ENCODE results near the gene SRGAP3.

Gene SRGAP3

GRCh38 chr3:9047452-9048346 is 201.7 kb downstream of the SRGAP3 start:
- no peak for TF ChIP-seq EZH2phosphoT487 (IDR thresholded peaks at IDR 0.05; ENCODE audit: borderline replicate concordance)
- TF ChIP-seq CTCF (conservative IDR thresholded peaks at IDR 0.05; ENCODE audit: low read length): no peak
- Histone ChIP-seq H3K9me3 (ENCODE audit: insufficient read depth, low read depth, low read length) (no peaks in the 10 kb centered on the region), H3K9me2 (replicated peaks; ENCODE audit: low read depth, low read length) (no peaks in the 10 kb centered on the region), H2AFZ (ENCODE audit: low read length) (no peak overlapping the region), H3K4me3 (ENCODE audit: low read length, poor library complexity, severe bottlenecking) (no peak overlapping the region), H3K79me2 (ENCODE audit: insufficient read depth, low read length) (no peaks in the 10 kb centered on the region), H4K20me1 (ENCODE audit: insufficient read depth, low read length, poor library complexity, severe bottlenecking) (no peaks in the 10 kb centered on the region), H3F3A (ENCODE audit: low read depth) (no peaks in the 10 kb centered on the region), H3K4me1 (ENCODE audit: insufficient read depth, low read length, poor library complexity, severe bottlenecking) (no peaks in the 10 kb centered on the region), H3K36me3 (ENCODE audit: insufficient read depth, low read length) (peaks cover 25% of the 10 kb centered on the region; the same call in 1 of the 2 replicates), H3K4me2 (ENCODE audit: low read depth, low read length, poor library complexity, severe bottlenecking) (no peak overlapping the region), H3K9ac (ENCODE audit: low read depth, low read length, poor library complexity, severe bottlenecking) (no peak overlapping the region), H3K27me3 (ENCODE audit: insufficient read depth, low read length, poor library complexity, severe bottlenecking) (no peaks in the 10 kb centered on the region)

- Histone ChIP-seq H3K4me1 (ENCODE audit: insufficient read depth, low read length, poor library complexity, severe bottlenecking) (no peaks in the 10 kb centered on the region), H3K4me2 (ENCODE audit: low read depth, low read length, poor library complexity, severe bottlenecking) (no peak overlapping the region), H3K27me3 (ENCODE audit: insufficient read depth, low read length, poor library complexity, severe bottlenecking) (no peaks in the 10 kb centered on the region), H3K9me3 (ENCODE audit: insufficient read depth, low read depth, low read length) (no peaks in the 10 kb centered on the region), H3F3A (ENCODE audit: low read depth) (no peaks in the 10 kb centered on the region), H3K9me2 (replicated peaks; ENCODE audit: low read depth, low read length) (no peaks in the 10 kb centered on the region), H3K9ac (ENCODE audit: low read depth, low read length, poor library complexity, severe bottlenecking) (no peak overlapping the region), H3K36me3 (ENCODE audit: insufficient read depth, low read length) (peaks cover 13% of the 10 kb centered on the region; the same call in 1 of the 2 replicates), H3K79me2 (ENCODE audit: insufficient read depth, low read length) (no peaks in the 10 kb centered on the region), H2AFZ (ENCODE audit: low read length) (no peak overlapping the region), H4K20me1 (ENCODE audit: insufficient read depth, low read length, poor library complexity, severe bottlenecking) (no peaks in the 10 kb centered on the region), H3K4me3 (ENCODE audit: low read length, poor library complexity, severe bottlenecking) (no peak overlapping the region)
- TF ChIP-seq CTCF (conservative IDR thresholded peaks at IDR 0.05; ENCODE audit: low read length) (no peak), EZH2phosphoT487 (IDR thresholded peaks at IDR 0.05; ENCODE audit: borderline replicate concordance) (no peak)
Measured at GRCh38 chr3:9045371-9045770, 204.1 kb downstream of the SRGAP3 start.

GRCh38 chr3:9043063-9043462 is 206.4 kb downstream of the SRGAP3 start:
- Histone ChIP-seq H3K36me3 (ENCODE audit: insufficient read depth, low read length) (peaks cover 7% of the 10 kb centered on the region; the same call in 1 of the 2 replicates), H3K79me2 (ENCODE audit: insufficient read depth, low read length) (no peaks in the 10 kb centered on the region), H3K9ac (ENCODE audit: low read depth, low read length, poor library complexity, severe bottlenecking) (no peak overlapping the region), H3K4me3 (ENCODE audit: low read length, poor library complexity, severe bottlenecking) (no peak overlapping the region), H4K20me1 (ENCODE audit: insufficient read depth, low read length, poor library complexity, severe bottlenecking) (no peaks in the 10 kb centered on the region), H3K4me2 (ENCODE audit: low read depth, low read length, poor library complexity, severe bottlenecking) (no peak overlapping the region), H3K9me3 (ENCODE audit: insufficient read depth, low read depth, low read length) (no peaks in the 10 kb centered on the region), H3K9me2 (replicated peaks; ENCODE audit: low read depth, low read length) (no peaks in the 10 kb centered on the region), H3K4me1 (ENCODE audit: insufficient read depth, low read length, poor library complexity, severe bottlenecking) (no peaks in the 10 kb centered on the region), H2AFZ (ENCODE audit: low read length) (no peak overlapping the region), H3F3A (ENCODE audit: low read depth) (no peaks in the 10 kb centered on the region), H3K27me3 (ENCODE audit: insufficient read depth, low read length, poor library complexity, severe bottlenecking) (no peaks in the 10 kb centered on the region)
- no peak for TF ChIP-seq CTCF (conservative IDR thresholded peaks at IDR 0.05; ENCODE audit: low read length)
- no peak for TF ChIP-seq EZH2phosphoT487 (IDR thresholded peaks at IDR 0.05; ENCODE audit: borderline replicate concordance)

Measured in Loucy (cell line).